Measurements from ENCODE around the gene CAST.

The CAST gene

DNA sequence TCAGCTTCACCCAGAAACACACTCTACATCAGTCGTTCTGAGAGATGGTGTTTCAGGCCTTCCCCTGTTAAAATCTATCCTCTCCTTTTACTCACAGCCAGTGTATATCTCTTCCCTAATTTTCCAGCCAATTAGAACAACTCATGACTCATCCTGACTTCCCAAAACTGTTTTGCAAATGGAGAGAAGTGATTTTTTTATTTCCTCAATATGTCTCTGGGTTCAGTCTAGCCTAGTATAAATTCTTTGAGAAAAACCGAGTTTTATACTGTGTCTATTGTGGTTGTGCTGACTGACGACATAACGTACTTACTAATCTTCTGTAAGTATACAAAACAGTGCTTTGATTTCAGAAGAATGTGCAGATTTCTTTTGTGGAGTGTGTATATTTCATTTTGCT, 28.4 kb upstream of the CAST start:
- in situ Hi-C loops (cut with MboI; ENCODE audit: low sequenced_read_pairs, unreplicated experiment), result no loop called here
- TF ChIP-seq, protein P1, sequence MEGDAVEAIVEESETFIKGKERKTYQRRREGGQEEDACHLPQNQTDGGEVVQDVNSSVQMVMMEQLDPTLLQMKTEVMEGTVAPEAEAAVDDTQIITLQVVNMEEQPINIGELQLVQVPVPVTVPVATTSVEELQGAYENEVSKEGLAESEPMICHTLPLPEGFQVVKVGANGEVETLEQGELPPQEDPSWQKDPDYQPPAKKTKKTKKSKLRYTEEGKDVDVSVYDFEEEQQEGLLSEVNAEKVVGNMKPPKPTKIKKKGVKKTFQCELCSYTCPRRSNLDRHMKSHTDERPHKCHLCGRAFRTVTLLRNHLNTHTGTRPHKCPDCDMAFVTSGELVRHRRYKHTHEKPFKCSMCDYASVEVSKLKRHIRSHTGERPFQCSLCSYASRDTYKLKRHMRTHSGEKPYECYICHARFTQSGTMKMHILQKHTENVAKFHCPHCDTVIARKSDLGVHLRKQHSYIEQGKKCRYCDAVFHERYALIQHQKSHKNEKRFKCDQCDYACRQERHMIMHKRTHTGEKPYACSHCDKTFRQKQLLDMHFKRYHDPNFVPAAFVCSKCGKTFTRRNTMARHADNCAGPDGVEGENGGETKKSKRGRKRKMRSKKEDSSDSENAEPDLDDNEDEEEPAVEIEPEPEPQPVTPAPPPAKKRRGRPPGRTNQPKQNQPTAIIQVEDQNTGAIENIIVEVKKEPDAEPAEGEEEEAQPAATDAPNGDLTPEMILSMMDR (IDR thresholded peaks at IDR 0.05; ENCODE audit: borderline replicate concordance, control extremely low read depth, extremely low read depth, insufficient read depth, missing control alignments), result no peak
- DNase-seq (ENCODE audit: low spot score), result no peak

- in situ Hi-C loops (cut with MboI; ENCODE audit: low sequenced_read_pairs, unreplicated experiment), result no loop called here
- no peak for DNase-seq (ENCODE audit: low spot score)
- TF ChIP-seq, protein P1 (IDR thresholded peaks at IDR 0.05; ENCODE audit: borderline replicate concordance, control extremely low read depth, extremely low read depth, insufficient read depth, missing control alignments), result no peak
Observed at GRCh38 chr5:96634881-96635280, 27.3 kb upstream of the CAST start.

GRCh38 chr5:96636046-96636445, 26.1 kb upstream of the CAST start:
- TF ChIP-seq, protein P1 (IDR thresholded peaks at IDR 0.05; ENCODE audit: borderline replicate concordance, control extremely low read depth, extremely low read depth, insufficient read depth, missing control alignments), result no peak
- DNase-seq (ENCODE audit: low spot score), result no peak
- in situ Hi-C loops (cut with MboI; ENCODE audit: low sequenced_read_pairs, unreplicated experiment), result no loop called here

DNA sequence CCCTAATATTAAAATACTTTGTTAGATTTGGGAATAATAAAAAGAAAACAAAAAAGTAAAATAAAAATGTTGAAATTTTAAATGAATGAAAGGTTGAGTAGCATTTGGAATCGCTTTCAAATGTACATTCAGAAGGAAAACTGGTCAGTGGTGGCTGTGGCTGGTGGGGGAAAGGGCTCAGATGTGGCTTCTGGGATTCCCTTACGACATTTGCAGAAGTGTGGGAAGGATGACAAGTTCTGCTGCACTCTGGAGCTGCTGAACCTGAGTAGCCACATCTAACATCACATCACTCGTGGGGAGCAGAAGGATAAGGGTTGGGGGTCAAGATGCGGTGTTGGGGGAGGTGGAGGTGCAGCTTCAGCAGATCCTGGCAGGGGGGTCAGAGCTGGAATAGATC, 25.6 kb upstream of the CAST start:
- in situ Hi-C loops (cut with MboI; ENCODE audit: low sequenced_read_pairs, unreplicated experiment), result no loop called here
- DNase-seq (ENCODE audit: low spot score), result no peak
- TF ChIP-seq, protein P1 (IDR thresholded peaks at IDR 0.05; ENCODE audit: borderline replicate concordance, control extremely low read depth, extremely low read depth, insufficient read depth, missing control alignments), result no peak

- DNase-seq (ENCODE audit: low spot score), result no peak
- TF ChIP-seq, protein P1 (IDR thresholded peaks at IDR 0.05; ENCODE audit: borderline replicate concordance, control extremely low read depth, extremely low read depth, insufficient read depth, missing control alignments), result no peak
- in situ Hi-C loops (cut with MboI; ENCODE audit: low sequenced_read_pairs, unreplicated experiment), result no loop called here
Observed at GRCh38 chr5:96637196-96637595, 25.0 kb upstream of the CAST start.

DNA sequence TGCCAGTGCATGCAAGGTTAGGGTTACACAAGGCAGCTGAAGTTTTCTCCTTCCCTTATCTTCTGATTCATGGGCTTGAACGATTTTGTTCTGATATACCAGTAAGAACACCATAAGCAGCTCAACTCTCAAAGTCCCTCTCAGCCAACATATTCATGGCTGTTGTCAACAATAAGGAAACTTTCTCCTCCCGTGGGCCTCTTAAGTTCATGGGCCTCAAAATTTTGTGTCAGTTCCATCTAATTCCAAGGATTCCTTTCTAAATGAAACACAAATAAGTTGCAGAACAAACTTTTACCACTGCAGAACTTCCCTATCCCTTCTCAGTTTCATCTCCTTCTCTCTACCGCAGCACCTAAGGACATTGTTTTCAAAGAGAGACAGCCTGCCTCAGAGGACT, 23.6 kb upstream of the CAST start:
- in situ Hi-C loops (cut with MboI; ENCODE audit: low sequenced_read_pairs, unreplicated experiment), result no loop called here
- DNase-seq (ENCODE audit: low spot score), result no peak
- TF ChIP-seq, protein P1 (IDR thresholded peaks at IDR 0.05; ENCODE audit: borderline replicate concordance, control extremely low read depth, extremely low read depth, insufficient read depth, missing control alignments), result no peak

DNA sequence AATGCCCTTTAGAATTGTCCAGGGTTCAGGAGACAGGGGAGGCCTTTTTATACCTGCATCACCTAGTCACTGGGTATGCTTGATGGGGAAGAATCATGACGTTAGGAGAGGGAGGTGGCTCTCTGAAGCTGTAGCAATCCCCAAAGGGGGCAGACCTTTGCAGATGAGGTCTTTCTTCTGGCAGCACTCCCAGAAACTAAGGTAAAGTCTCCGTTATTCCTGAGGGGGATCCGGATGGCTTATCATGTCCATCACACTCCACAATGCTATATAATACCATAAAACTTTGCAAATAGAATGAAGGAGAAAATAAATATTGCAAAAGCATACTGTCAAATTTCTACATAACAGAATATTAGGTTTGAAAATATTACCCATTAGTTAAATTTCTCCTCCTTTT, 21.5 kb upstream of the CAST start:
- no peak for DNase-seq (ENCODE audit: low spot score)
- in situ Hi-C loops (cut with MboI; ENCODE audit: low sequenced_read_pairs, unreplicated experiment), result no loop called here
- TF ChIP-seq, protein P1 (IDR thresholded peaks at IDR 0.05; ENCODE audit: borderline replicate concordance, control extremely low read depth, extremely low read depth, insufficient read depth, missing control alignments), result no peak
